AG10803 (cell line): Measurements from ENCODE around the gene DICER1.

ENCODE experiments used
- DNase-seq: peaks from one replicate; pipeline ENCODE4 v3.0.0; 2010; ENCODE audit warnings: low read depth
- H3K4me3 ChIP-seq: 2 replicates; pipeline ENCODE4 v1.5.1; 2011; ENCODE audit warnings: mild to moderate bottlenecking, low read length, control low read depth
- CTCF ChIP-seq: conservative IDR thresholded peaks from 2 replicates; pipeline ENCODE4 v1.5.1; 2011; ENCODE audit warnings: mild to moderate bottlenecking, low read length, control low read depth, inconsistent platforms

DICER1 gene

GRCh38 chr14:95157048-95157326 lies 342 bp downstream of the DICER1 start:
- H3K4me3 ChIP-seq = peak overlapping the region; percentile 75
- peak; percentile 36 for DNase-seq
- TF ChIP-seq CTCF = no peak

GRCh38 chr14:95156161-95157047 lies 925 bp downstream of the DICER1 start:
- TF ChIP-seq CTCF = no peak
- peak; percentile 15 for DNase-seq

DNA sequence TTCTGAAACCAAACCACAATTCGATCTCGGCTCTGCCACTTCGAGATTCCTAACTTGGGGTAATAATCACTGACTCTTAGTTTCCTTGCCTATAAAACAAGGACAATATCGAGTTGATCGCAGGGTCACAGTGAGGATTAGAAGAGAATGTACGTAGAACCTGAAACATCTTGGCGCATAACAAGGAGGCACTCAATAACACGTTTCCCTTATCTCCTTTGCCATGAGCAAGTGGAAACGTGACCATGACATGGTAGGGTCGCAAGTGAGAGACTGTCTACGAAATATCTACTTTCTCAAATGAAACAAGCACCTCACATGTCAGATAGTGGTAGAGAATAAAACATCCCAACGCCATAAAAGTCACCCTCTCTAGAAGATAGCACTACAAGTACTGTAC lies 2.3 kb downstream of the DICER1 start:
- DNase-seq = no peak
- peak overlapping the region; percentile 1; the same call in 1 of the 2 replicates for H3K4me3 ChIP-seq
- TF ChIP-seq CTCF = no peak

More at GRCh38 chr14:95156161-95157047, 925 bp downstream of the DICER1 start:
- H3K4me3 ChIP-seq = peak overlapping the region; percentile 75

DNA sequence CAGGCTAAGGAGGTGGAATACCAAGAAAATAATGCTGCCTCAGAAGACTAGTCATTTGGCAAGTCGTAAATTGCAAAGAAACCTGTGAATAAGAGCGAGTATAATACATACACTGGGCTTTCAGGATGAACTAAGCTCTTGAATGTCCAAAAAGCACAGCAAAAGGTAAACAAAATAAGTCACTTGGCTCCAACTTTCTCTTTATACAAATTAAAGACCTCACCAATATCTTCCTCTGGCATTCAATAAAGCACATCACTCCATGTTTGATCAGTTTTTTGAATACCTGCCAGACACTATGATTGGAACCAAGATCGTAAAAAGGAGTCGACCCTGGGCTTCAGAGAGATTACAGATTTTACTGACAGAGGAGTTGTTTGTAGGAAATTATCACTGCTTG lies 3.5 kb downstream of the DICER1 start:
- TF ChIP-seq CTCF = no peak
- H3K4me3 ChIP-seq = no peak overlapping the region
- DNase-seq = no peak

- no peak overlapping the region for H3K4me3 ChIP-seq
- no peak for DNase-seq
- TF ChIP-seq CTCF = no peak
These were observed 5.8 kb downstream of the DICER1 start for GRCh38 chr14:95151561-95151960.

DNA sequence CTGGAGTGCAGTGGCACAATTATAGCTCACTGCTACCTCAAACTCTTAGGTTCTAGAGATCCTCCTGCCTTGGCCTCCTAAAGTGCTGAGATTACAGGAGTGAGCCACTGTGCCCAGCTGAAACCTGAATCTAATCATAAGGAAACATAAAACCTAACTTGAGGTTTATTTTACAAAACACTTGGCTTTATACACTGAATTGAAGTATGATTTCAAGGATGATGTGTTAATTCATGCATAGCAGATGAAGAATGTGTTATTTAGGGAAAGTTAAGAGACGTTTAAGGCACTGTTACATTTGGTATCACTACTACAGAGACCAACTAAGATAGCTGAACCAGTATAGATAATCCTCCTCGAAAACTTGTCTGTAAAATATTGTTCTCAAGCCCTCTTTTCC lies 6.4 kb downstream of the DICER1 start:
- no peak overlapping the region for H3K4me3 ChIP-seq
- no peak for TF ChIP-seq CTCF
- DNase-seq = no peak

GRCh38 chr14:95149441-95149840 lies 7.9 kb downstream of the DICER1 start:
- no peak for DNase-seq
- H3K4me3 ChIP-seq = no peak overlapping the region
- TF ChIP-seq CTCF = no peak
